ENCODE data around the gene ATXN1. TPM values are rescaled to one million over a fixed set of nuclear protein-coding genes. Genes with fewer than 3 reads are reported as not detected.

ATXN1 gene
- total and polyA plus RNA-seq, 2 of the 8 experiments (the other 6 are each of a cell fraction or from before 2014, with no cell fraction given), result 1.6 to 4.0 TPM

GRCh38 chr6:16544521-16544920 is 216.7 kb downstream of the ATXN1 start:
- TF ChIP-seq SP4 (IDR thresholded peaks at IDR 0.05; ENCODE audit: low read length) (no peak), ATF2 (IDR thresholded peaks at IDR 0.05; ENCODE audit: low read length) (no peak), CBX5 (IDR thresholded peaks at IDR 0.05; ENCODE audit: low read depth, low read length) (no peak)
- Histone ChIP-seq H3K14ac (ENCODE audit: insufficient read length) (no peak overlapping the region), H3K56ac (replicated peaks; ENCODE audit: insufficient read length, low read depth, low read length) (no peak overlapping the region), H2BK20ac (ENCODE audit: low read length) (no peak overlapping the region), H3K9ac (replicated peaks in 1 of 4; ENCODE audit: extremely low read depth in 1 of 4, low read depth in 3 of 4, low read length in 3 of 4) (no peak overlapping the region), H2BK15ac (ENCODE audit: low read length) (no peak overlapping the region), H3K9me3 (ENCODE audit: insufficient read depth in 2 of 2, low read depth in 1 of 2, low read length in 1 of 2) (no peaks in the 10 kb centered on the region), H2BK120ac (replicated peaks; ENCODE audit: low read depth, low read length) (no peak overlapping the region), H3K23ac (ENCODE audit: insufficient read length) (no peak overlapping the region), H3K4me2 (ENCODE audit: insufficient read depth in 1 of 2, low read depth in 2 of 2, low read length in 2 of 2) (no peak overlapping the region), H2BK5ac (ENCODE audit: low read depth, low read length) (no peak overlapping the region), H3K18ac (ENCODE audit: extremely low read depth, low read length) (no peak overlapping the region), H3K79me2 (ENCODE audit: control insufficient read depth in 1 of 2, insufficient read depth in 2 of 2, low read length in 2 of 2) (no peaks in the 10 kb centered on the region), H3K36me3 (ENCODE audit: control insufficient read depth in 2 of 4, insufficient read depth in 4 of 4, low read length in 3 of 4) (no peaks in the 10 kb centered on the region), H3K4me3 (ENCODE audit: extremely low read depth in 1 of 4, insufficient read depth in 2 of 4, low read depth in 3 of 4, low read length in 4 of 4) (no peak overlapping the region), H4K20me1 (replicated peaks in 1 of 2; ENCODE audit: control insufficient read depth in 1 of 2, insufficient read depth in 2 of 2, low read length in 2 of 2) (no peaks in the 10 kb centered on the region), H3K79me1 (ENCODE audit: low read depth, low read length) (no peaks in the 10 kb centered on the region), H2AFZ (ENCODE audit: low read length) (no peak overlapping the region), H2BK12ac (ENCODE audit: low read depth, low read length) (no peak overlapping the region), H3K4me1 (replicated peaks in 1 of 4; ENCODE audit: control insufficient read depth in 3 of 4, insufficient read depth in 4 of 4, low read length in 3 of 4) (no peaks in the 10 kb centered on the region), H4K8ac (ENCODE audit: extremely low read depth, insufficient read depth, low read length) (no peak overlapping the region), H3K23me2 (ENCODE audit: low read depth, low read length) (no peaks in the 10 kb centered on the region), H4K5ac (ENCODE audit: insufficient read length, low read depth, low read length) (no peak overlapping the region), H3K27me3 (replicated peaks in 1 of 4; ENCODE audit: control insufficient read depth in 3 of 4, extremely low read depth in 1 of 4, insufficient read depth in 3 of 4, low read length in 3 of 4) (no peaks in the 10 kb centered on the region), H2AK5ac (ENCODE audit: low read depth, low read length) (no peak overlapping the region), H3K4ac (replicated peaks; ENCODE audit: insufficient read length, low read depth, low read length) (no peak overlapping the region), H3K27ac (ENCODE audit: low read depth, low read length) (no peak overlapping the region), H4K91ac (replicated peaks; ENCODE audit: insufficient read length, low read length) (no peak overlapping the region)
- ChIA-PET CTCF (ENCODE audit: partially characterized antibody) (interaction anchor here (0.6 to 1.8 kb wide), 5 partner anchors 13 to 580 kb away, joined by 3 to 5 read pairs (median 5); no protein-coding TSS in a partner anchor), POLR2A (ENCODE audit: partially characterized antibody) (no interaction called here)
- DNase-seq (ENCODE audit: low read depth in 1 of 2, low spot score in 2 of 2) (no peak), FAIRE-seq (no peak)
- 87 to 100% methylated on average over 2 to 7 of the region's 7 CpGs for WGBS, 2 experiments (ENCODE audit: extremely low coverage in 1 of 2, insufficient coverage in 1 of 2, insufficient read length in 1 of 2, insufficient replicate concordance in 2 of 2, low coverage in 1 of 2, low lambda C conversion rate in 2 of 2, missing lambda C conversion rate in 1 of 2)
